H7 (cell line): ENCODE measurements around the gene COPZ2. TPM values are rescaled to one million over a fixed set of nuclear protein-coding genes. Genes with fewer than 3 reads are reported as not detected.
"Not testable (repeated sequence)": the region's sequence is repeated elsewhere in the genome, so short reads cannot be mapped to it uniquely, and the experiment has no call there.

Experiments
- DNase-seq: peaks from one replicate; pipeline ENCODE4 v3.0.0; 2012
- H3K27me3 ChIP-seq: 2 replicates; pipeline ENCODE4 v1.6.0; 2011; ENCODE audit warnings: mild to moderate bottlenecking, low read length; ENCODE audit not compliant: control insufficient read depth, insufficient read depth
- H3K36me3 ChIP-seq: replicated peaks from 2 replicates; pipeline ENCODE4 v1.5.1; 2011; ENCODE audit warnings: low read length; ENCODE audit not compliant: control insufficient read depth, insufficient read depth
- H3K4me3 ChIP-seq: 2 replicates; pipeline ENCODE4 v1.5.1; 2011; ENCODE audit warnings: low read depth, mild to moderate bottlenecking, control low read depth, low read length, moderate library complexity; ENCODE audit not compliant: insufficient read depth
- total RNA-seq: library from RNA; depleted of rRNA; stranded (reverse); fragments of >200 nt; shearing (Covaris generic); gene quantifications from 2 replicates; pipeline ENCODE4 v1.2.3, GENCODE V29; 2014

COPZ2 gene
- total RNA-seq, 1 experiment from 2014 or later: not detected

DNA sequence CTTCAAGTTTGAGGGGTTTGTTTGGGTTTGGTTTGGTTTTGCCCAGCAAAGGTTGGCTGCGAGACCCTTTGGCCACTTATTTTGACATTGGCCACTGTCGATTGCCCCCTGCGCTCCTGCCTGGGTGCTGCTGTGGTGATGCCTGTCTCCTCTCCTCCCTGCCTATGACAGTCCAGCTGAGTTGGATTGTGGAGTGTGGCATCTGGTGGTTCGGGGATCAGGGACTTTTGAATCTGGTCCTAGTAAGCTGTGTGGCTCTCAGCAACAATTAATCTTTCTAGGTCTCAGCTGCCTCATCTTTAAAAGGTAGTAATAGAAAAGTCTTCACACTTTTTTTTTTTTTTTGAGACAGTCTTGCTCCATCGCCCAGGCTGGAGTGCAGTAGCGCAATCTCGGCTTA is 39.6 kb downstream of the COPZ2 start:
- H3K27me3 ChIP-seq: no peaks in the 10 kb centered on the region
- H3K4me3 ChIP-seq: no peak overlapping the region
- DNase-seq: no peak
- no peaks in the 10 kb centered on the region for H3K36me3 ChIP-seq

DNA sequence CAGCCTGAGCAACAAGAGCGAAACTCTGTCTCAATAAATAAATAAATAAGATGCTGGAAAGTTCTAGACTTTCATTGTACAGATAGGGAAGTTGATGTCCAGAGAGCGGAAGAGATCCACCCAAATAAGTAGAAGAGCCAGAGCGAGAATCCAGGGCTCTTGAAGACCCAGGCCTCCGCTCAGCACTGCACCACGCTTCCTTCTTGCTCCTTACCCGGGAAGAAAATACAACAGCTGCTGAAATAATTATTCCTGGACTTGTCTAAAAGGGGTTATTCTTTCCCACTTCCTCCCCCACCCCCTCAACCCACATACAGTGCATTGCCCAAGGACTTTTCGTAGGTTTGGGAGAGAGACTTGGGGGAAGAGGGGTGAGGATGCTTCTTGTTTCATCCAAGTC is 40.0 kb downstream of the COPZ2 start:
- DNase-seq: no peak
- H3K4me3 ChIP-seq: no peak overlapping the region
- H3K36me3 ChIP-seq: no peaks in the 10 kb centered on the region
- H3K27me3 ChIP-seq: no peaks in the 10 kb centered on the region

DNA sequence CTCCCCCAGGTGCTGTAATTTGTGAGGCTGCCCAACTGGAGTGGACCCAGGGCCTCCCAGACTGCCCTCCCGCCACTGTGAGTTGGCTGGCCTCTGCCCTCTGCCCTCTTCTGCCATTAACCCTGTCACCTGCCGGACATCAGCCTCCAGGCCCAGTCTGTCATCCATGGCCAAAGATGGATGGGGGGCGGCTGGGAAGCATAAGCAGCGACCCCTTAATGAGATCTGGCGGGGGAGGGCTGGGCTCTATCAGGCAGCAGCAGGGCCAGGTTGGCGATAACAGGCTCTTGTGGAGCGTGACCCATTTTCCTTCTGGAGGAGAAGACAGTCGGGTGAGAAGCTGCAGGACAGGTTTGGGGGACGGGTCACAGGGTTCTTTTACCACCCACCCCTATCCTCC is 41.4 kb downstream of the COPZ2 start:
- no peaks in the 10 kb centered on the region for H3K36me3 ChIP-seq
- DNase-seq: no peak
- no peak overlapping the region for H3K4me3 ChIP-seq
- H3K27me3 ChIP-seq: no peaks in the 10 kb centered on the region

DNA sequence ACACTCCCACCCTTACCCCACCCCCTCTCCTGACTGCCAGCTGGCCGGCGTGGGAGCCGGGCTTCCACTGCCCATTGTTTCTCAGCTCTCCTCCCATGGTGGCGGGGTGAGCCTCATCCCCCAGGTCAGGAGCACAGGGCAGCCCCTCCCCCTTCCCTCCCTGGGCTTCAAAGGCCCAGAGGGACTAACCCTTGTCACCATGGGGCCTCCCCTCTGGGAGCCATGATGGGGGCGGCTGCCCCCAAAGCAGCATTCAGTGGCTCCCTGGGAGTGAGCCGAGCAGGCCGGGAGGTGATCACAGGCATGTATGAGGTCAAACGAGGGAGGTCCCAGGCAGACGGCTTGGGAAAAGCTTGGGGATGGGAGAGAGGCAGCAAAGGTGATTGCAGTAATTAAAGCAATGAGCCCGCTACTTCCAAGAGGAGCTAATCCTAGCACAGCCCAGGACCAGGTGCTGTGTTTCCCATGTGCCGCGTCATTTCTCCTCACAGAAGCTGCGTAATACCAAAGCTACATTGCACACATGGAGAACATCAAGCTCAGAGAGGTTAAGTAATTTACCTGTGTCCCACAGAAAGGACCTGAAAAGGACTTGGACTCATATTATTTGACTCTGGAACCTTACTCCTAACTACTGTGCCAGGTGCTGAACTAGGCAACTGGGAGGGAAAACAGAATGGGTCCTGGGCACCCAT is 42.2 kb downstream of the COPZ2 start:
- DNase-seq: peak; percentile 82
- no peak overlapping the region for H3K4me3 ChIP-seq
- no peaks in the 10 kb centered on the region for H3K36me3 ChIP-seq
- H3K27me3 ChIP-seq: no peaks in the 10 kb centered on the region

DNA sequence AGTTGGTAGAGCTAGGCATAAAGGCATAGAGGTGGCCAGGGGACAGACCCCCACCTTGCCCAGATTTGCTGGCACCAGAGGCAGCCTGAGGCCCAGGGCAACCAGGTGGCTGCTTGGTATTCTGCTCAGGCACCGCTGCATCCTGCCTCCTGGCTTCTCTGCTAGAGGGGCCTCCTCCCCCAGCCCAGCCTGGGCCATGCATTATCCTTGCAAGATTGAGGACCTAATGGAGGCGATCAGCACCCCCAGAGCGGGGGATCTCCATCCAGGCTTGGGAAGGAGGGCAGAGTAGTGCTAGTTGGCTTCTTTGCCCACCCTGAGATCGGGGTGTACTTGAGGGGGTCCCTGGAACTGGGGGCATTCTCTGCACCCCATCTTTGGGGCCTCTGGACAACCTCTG is 42.9 kb downstream of the COPZ2 start:
- peak; percentile 52 for DNase-seq
- no peaks in the 10 kb centered on the region for H3K27me3 ChIP-seq
- no peaks in the 10 kb centered on the region for H3K36me3 ChIP-seq
- H3K4me3 ChIP-seq: no peak overlapping the region

DNA sequence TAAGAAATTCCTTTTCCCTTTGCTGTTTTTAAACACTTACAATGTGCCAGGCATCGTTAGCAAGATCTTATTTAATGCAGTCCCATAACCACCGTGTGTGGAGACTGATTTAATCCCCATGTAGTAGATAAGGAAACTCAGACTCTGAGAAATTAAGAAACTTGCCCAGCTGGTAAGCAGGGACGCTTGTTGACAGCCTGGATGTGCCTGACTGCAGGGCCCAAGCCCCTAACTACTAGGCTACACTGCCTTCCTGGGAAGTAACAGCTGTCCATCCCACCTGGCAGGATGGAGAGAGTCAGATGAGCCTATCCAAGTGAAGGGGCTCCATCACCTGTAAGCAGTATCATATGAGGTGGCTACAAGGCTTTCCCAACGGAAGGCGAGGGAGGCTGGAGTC is 43.6 kb downstream of the COPZ2 start:
- Histone ChIP-seq H3K27me3 (no peaks in the 10 kb centered on the region), H3K36me3 (no peaks in the 10 kb centered on the region), H3K4me3 (no peak overlapping the region)
- no peak for DNase-seq

DNA sequence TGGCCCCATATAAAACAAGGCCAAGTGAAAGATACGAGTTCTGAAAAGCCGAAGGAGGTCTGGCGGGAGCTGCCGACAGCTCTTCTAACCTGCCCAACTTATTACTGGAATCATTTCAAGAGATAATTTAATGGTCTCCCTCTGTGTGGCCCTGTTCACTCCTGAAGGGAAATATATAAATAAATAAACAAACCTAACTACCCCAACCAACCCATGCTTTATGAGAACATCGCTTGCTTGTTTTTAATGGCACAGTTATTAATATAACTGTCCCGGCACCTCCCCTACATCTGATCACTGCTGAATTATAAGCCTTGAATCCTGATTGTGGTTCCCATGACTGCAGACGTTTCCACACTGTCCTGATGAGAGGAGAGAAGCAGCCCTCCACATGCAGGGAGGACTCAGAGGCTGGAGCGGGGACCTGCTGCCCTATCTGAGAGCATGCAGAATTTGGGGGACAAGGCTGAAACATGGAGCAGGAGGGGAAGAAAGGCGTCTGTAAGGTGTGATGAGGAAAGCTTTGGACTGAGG is 44.5 kb downstream of the COPZ2 start:
- Histone ChIP-seq H3K36me3 (no peaks in the 10 kb centered on the region), H3K27me3 (no peaks in the 10 kb centered on the region), H3K4me3 (no peak overlapping the region)
- no peak for DNase-seq

DNA sequence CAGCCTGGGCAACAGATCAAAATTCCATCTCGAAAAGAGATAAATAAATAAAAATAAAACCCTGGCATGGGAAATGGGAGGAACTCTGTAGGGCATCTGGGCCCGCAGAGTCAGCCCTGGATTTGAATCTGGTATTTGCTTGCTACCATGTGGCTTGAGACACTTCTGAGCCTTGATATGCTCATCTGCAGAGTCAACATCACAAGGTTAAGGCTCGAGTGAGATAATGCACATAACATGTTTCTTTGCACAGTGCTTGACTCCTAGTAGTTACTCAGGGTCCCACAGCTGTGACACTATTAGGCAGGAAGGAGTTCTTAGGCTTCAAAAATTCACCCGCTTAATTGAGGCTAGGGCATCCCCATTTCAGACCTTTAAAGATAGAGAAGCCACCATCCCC is 45.4 kb downstream of the COPZ2 start:
- no peak for DNase-seq
- Histone ChIP-seq H3K4me3 (no peak overlapping the region), H3K36me3 (no peaks in the 10 kb centered on the region)

DNA sequence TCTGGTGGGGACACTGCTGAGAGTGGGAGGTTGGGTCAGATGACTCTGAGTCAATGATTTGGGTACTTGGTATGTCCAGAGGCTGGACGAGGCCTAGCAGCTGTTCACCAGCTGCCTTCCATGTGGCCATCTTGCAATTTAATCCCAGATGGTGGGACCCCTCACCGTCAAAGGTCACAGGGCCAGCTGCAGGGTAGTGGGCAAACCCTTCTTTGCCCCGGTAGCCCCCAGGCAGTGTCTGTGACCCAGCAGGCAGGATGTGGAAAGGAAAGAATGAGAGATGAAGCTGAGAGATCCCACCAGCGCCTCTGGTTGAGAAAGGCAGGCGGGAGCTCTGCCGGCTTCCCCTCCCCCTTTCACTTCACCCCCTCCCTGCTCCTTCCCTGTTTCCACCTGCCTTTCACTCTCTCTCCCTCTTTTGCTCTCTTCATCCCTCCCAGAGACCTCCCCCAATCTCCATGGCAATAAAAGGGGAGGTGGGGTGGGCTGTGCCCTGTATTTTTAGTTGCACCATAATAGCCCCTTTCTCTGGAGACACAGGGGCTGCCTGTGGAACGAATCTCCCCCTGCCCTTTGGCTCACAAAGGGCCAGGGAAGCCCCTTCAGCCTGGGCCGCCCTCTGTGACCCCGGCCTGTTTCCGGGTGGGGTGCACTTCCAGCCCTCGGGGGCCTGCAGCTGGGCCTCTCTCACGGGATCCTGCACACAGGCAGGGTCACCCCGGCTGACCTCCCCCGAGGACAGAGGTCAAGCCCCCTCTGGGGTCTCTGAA is 46.5 kb downstream of the COPZ2 start:
- peak overlapping the region; percentile 3; the same call in 1 of the 2 replicates for H3K4me3 ChIP-seq
- no peaks in the 10 kb centered on the region for H3K36me3 ChIP-seq
- H3K27me3 ChIP-seq: no peaks in the 10 kb centered on the region
- DNase-seq: peak; percentile 89

More for the DNA sequence above, 45.4 kb downstream of the COPZ2 start:
- no peaks in the 10 kb centered on the region for H3K27me3 ChIP-seq

DNA sequence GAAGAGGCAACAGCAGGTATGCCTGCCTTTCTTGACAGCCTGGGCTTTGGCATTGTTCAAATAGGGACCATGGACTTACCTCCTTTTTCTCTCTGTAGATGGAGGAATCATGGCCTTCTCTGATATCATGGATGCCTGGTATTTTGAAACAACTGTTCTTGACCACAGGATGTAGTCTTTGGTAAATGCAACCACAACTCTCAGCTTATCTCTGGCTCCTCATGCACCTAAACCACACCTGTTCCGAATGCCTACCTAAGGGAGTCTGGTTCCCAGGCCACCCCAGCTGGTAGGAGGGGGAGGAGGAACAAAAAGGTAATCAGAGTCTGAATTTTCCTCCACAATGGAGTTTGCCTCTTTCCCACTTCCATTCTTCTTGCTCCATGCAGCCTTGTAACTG is 47.9 kb downstream of the COPZ2 start:
- no peak for DNase-seq

DNA sequence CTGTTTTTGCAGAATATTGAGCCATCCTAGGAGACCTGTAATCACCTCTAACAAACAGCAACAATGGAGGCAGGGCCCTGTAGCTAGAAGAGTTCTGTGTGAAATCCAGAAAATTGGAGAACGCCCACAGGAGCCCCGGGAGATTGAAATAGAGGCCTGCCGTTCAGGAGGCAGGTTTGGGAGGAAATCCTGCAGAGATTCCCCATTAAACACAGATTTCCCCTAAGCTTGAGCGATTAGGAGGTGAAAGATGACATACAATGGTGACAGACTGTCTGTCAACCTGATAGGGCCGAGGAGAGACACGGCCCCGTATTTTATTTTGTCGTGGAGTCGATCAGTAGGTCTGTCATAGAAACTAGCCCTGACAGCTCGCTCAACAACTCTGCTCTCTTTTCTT is 48.4 kb downstream of the COPZ2 start:
- H3K27me3 ChIP-seq: no peaks in the 10 kb centered on the region
- no peak overlapping the region for H3K4me3 ChIP-seq
- no peak for DNase-seq
- H3K36me3 ChIP-seq: no peaks in the 10 kb centered on the region

More for the DNA sequence above, 47.9 kb downstream of the COPZ2 start:
- H3K36me3 ChIP-seq: no peaks in the 10 kb centered on the region
- H3K4me3 ChIP-seq: no peak overlapping the region
- H3K27me3 ChIP-seq: no peaks in the 10 kb centered on the region

DNA sequence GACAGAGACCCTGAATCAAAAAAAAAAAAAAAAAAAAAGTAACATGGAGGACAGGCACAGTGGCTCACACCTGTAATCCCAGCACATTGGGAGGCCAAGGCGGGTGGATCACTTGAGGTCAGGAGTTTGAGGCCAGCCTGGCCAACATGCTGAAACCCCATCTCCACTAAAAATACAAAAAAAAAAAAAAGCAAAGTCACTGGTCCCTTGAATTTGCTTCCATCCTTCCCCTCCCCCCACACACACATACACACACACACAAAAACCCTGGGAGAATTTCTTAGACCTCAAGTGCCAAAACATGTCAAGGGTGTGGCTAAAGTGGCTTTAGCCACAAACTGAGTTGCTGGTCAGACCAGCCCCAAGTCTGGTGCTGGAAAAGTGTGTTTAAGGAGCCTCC is 49.2 kb downstream of the COPZ2 start:
- not testable (repeated sequence) for H3K27me3 ChIP-seq, DNase-seq, H3K36me3 ChIP-seq, H3K4me3 ChIP-seq

DNA sequence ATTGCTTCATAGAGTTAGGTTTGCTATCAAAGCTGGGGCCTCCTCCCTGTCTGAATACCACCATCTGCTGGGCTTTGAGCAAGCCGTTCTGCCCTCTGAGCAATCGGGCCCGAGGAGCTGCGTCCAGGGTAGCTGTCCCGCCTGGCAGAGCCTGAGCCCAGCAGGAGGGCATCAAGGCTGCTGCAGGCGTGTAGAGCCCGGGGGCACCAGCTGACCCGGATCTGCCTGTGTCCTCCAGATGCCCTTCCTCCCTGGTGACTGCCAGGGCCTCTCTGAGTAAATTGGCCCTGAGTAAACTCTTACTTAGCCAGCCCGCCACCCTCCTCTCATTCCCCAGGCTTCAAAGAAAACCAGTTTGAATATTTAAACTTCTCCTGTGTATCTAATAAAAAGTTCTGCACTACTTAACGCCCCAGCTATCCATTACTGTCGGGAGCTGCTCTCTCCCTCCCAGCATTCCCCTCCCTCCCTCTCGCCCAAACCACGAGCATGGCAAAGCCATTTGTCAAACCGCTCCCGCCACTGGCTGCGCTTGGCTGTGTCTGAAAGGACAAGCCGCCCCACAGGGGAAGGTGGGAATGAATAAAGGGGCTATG is 50.3 kb downstream of the COPZ2 start:
- DNase-seq: peak; percentile 69
- no peak overlapping the region for H3K4me3 ChIP-seq

DNA sequence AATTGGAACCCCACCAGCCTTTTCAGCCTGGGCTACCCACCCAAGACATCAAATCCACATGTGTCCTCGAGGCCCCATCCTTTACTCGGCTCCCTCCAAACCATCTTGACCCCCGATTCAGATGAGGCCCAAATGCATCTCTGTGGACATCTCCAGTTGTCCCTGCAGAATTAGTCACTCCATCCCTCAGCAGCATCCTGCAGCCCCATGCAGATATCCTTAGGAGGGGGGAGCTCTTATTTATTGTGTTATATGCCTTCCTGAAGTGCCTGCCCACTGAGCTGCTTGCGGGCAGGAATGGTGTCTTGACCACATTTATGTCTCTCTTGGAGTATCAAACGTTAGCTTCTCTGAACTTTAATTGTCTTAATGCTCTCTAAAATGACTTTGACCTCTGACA is 51.1 kb downstream of the COPZ2 start:
- Histone ChIP-seq H3K36me3 (peaks cover 2% of the 10 kb centered on the region), H3K4me3 (no peak overlapping the region)

More for the DNA sequence above, 50.3 kb downstream of the COPZ2 start:
- Histone ChIP-seq H3K27me3 (no peaks in the 10 kb centered on the region), H3K36me3 (peaks cover 2% of the 10 kb centered on the region; the same call in 1 of the 2 replicates)

More for the DNA sequence above, 51.1 kb downstream of the COPZ2 start:
- H3K27me3 ChIP-seq: no peaks in the 10 kb centered on the region
- DNase-seq: no peak
